Caki2 (cell line): ENCODE results near the gene MAT2B. TPM values are rescaled to one million over a fixed set of nuclear protein-coding genes. Genes with fewer than 3 reads are reported as not detected.
A peak's percentile ranks its signal among the peaks of the same experiment; 100 is the strongest.

ENCODE experiments used
- DNase-seq: peaks from one replicate; pipeline ENCODE4 v3.0.0-alpha.2; 2015; ENCODE audit warnings: low read depth
- in situ Hi-C: cut with HindIII; loops from 2 replicates; pipeline ENCODE4 v1.10.0; 2016; ENCODE audit warnings: low sequenced_read_pairs, low pct_unique_long_range_greater_than_20kb, mixed read lengths
- total RNA-seq: library from RNA; depleted of rRNA; stranded (reverse); fragments of >200 nt; shearing (Covaris generic); gene quantifications from 2 replicates; pipeline ENCODE4 v1.2.3, GENCODE V29; 2014; ENCODE audit warnings: low replicate concordance

MAT2B gene
- total RNA-seq, 1 experiment from 2014 or later: 53.5 TPM

GRCh38 chr5:163498886-163499285, 6.5 kb upstream of the MAT2B start:
- in situ Hi-C loops: no loop called here
- DNase-seq: peak; percentile 33

- in situ Hi-C loops: no loop called here
- DNase-seq: no peak
Observed at GRCh38 chr5:163502521-163502920, 2.9 kb upstream of the MAT2B start.

GRCh38 chr5:163503106-163504078, 2.0 kb upstream of the MAT2B start:
- peak; percentile 78 for DNase-seq
- in situ Hi-C loops: no loop called here

GRCh38 chr5:163504079-163504931, 1.1 kb upstream of the MAT2B start:
- peak; percentile 61 for DNase-seq
- in situ Hi-C loops: no loop called here

GRCh38 chr5:163505049-163505367, 411 bp upstream of the MAT2B start:
- in situ Hi-C loops: no loop called here
- no peak for DNase-seq

- no peak for DNase-seq
- in situ Hi-C loops: no loop called here
Observed at GRCh38 chr5:163506095-163506457, 657 bp downstream of the MAT2B start.

- in situ Hi-C loops: no loop called here
Observed at GRCh38 chr5:163506726-163507125, 1.3 kb downstream of the MAT2B start.

GRCh38 chr5:163508753-163509152, 3.3 kb downstream of the MAT2B start:
- in situ Hi-C loops: no loop called here
- no peak for DNase-seq

More at GRCh38 chr5:163506726-163507125, 1.3 kb downstream of the MAT2B start:
- peak; percentile 30 for DNase-seq

GRCh38 chr5:163509291-163509951, 4.0 kb downstream of the MAT2B start:
- in situ Hi-C loops: no loop called here
- DNase-seq: peak; percentile 46

- in situ Hi-C loops: no loop called here
- DNase-seq: no peak
Observed at GRCh38 chr5:163512526-163512925, 7.1 kb downstream of the MAT2B start.

GRCh38 chr5:163525096-163525495, 19.7 kb downstream of the MAT2B start:
- in situ Hi-C loops: no loop called here
- no peak for DNase-seq

- no peak for DNase-seq
- in situ Hi-C loops: no loop called here
Observed at GRCh38 chr5:163529698-163530097, 24.3 kb downstream of the MAT2B start.

GRCh38 chr5:163531272-163531671, 25.9 kb downstream of the MAT2B start:
- in situ Hi-C loops: no loop called here
- DNase-seq: no peak

GRCh38 chr5:163532171-163533084, 27.0 kb downstream of the MAT2B start:
- in situ Hi-C loops: no loop called here
- DNase-seq: no peak

- in situ Hi-C loops: no loop called here
- DNase-seq: no peak
Observed at GRCh38 chr5:163533223-163533622, 27.8 kb downstream of the MAT2B start.

GRCh38 chr5:163534492-163535094, 29.2 kb downstream of the MAT2B start:
- in situ Hi-C loops: no loop called here
- no peak for DNase-seq

- DNase-seq: no peak
- in situ Hi-C loops: no loop called here
Observed at GRCh38 chr5:163535290-163535689, 29.9 kb downstream of the MAT2B start.
